HG03460 (cell line): ENCODE data around the gene C1orf159.
A peak's percentile ranks its signal among the peaks of the same experiment; 100 is the strongest.
"Not testable (repeated sequence)": the region's sequence is repeated elsewhere in the genome, so short reads cannot be mapped to it uniquely, and the experiment has no call there.

Experiments used
- ATAC-seq: cut with Tn5 transposase; IDR thresholded peaks from one replicate; pipeline ENCODE4 v1.9.1; 2021; ENCODE audit not compliant: unreplicated experiment

C1orf159 gene

GRCh38 chr1:1115786-1116700 is at the start of gene C1orf159:
Gene C1orf159 (minus strand): TSS chr1:1116089. CDS start chr1:1091543, 24,546 bp downstream.
- ATAC-seq, result peak; percentile 89

- no peak for ATAC-seq
Observed at GRCh38 chr1:1165485-1165884, 49.6 kb upstream of the C1orf159 start.

- no peak for ATAC-seq
Observed at GRCh38 chr1:1164701-1165451, 49.0 kb upstream of the C1orf159 start.

- no peak for ATAC-seq
Observed at GRCh38 chr1:1164361-1164700, 48.4 kb upstream of the C1orf159 start.

- no peak for ATAC-seq
Observed at GRCh38 chr1:1163538-1164070, 47.7 kb upstream of the C1orf159 start.

GRCh38 chr1:1162597-1163537 is 47.0 kb upstream of the C1orf159 start:
- ATAC-seq, result no peak

GRCh38 chr1:1161683-1162079 is 45.8 kb upstream of the C1orf159 start:
- ATAC-seq, result no peak

GRCh38 chr1:1161078-1161682 is 45.3 kb upstream of the C1orf159 start:
- no peak for ATAC-seq

GRCh38 chr1:1160281-1160930 is 44.5 kb upstream of the C1orf159 start:
- no peak for ATAC-seq

- peak; percentile 42 for ATAC-seq
Observed at GRCh38 chr1:1157914-1158710, 42.2 kb upstream of the C1orf159 start.

GRCh38 chr1:1157426-1157913 is 41.6 kb upstream of the C1orf159 start:
- peak; percentile 73 for ATAC-seq

GRCh38 chr1:1157033-1157365 is 41.1 kb upstream of the C1orf159 start:
- no peak for ATAC-seq

- no peak for ATAC-seq
Observed at GRCh38 chr1:1156140-1157032, 40.5 kb upstream of the C1orf159 start.

- ATAC-seq, result no peak
Observed at GRCh38 chr1:1155258-1155657, 39.4 kb upstream of the C1orf159 start.

GRCh38 chr1:1153874-1154273 is 38.0 kb upstream of the C1orf159 start:
- ATAC-seq, result no peak

- ATAC-seq, result not testable (repeated sequence)
Observed at GRCh38 chr1:1153215-1153614, 37.3 kb upstream of the C1orf159 start.

- not testable (repeated sequence) for ATAC-seq
Observed at GRCh38 chr1:1152431-1152830, 36.5 kb upstream of the C1orf159 start.

- ATAC-seq, result no peak
Observed at GRCh38 chr1:1151306-1151705, 35.4 kb upstream of the C1orf159 start.
